ENCODE measurements around the gene PYCR2.
"Not testable (repeated sequence)": the region's sequence is repeated elsewhere in the genome, so short reads cannot be mapped to it uniquely, and the experiment has no call there.

PYCR2 gene

DNA sequence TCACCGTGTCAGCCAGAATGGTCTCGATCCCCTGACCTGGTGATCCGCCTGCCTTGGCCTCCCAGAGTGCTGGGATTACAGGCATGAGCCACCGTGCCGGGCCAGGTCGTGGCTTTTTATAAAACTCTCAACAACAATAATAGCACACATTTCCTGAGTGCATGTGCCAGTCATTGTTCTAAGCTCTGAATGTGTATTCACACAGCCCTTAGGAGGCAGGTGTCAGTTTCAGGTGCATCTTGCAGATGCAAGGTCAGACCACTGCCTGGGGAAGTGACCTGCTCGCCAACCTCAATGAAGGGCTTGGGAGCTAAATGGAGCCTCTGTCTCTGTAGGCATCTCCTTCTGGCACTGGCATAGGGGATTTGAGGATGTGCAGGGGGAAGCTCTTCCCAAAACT, 18.5 kb upstream of the PYCR2 start:
- DNase-seq (ENCODE audit: low read depth, low spot score), result no peak

DNA sequence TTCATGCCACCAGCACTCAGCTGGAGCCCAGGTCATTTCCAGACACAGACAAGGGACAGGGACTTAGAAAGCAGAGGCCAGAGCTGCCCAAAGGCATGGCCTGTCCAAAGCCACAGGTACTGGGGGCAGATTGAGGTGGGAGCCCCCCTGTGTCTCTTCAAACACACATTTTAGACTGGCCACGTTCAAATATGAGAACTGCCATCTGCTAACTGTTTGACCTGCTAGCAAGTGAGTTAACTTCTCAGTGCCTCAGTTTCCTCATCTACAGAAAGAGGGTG, 17.8 kb upstream of the PYCR2 start:
- no peak for DNase-seq (ENCODE audit: low read depth, low spot score)

DNA sequence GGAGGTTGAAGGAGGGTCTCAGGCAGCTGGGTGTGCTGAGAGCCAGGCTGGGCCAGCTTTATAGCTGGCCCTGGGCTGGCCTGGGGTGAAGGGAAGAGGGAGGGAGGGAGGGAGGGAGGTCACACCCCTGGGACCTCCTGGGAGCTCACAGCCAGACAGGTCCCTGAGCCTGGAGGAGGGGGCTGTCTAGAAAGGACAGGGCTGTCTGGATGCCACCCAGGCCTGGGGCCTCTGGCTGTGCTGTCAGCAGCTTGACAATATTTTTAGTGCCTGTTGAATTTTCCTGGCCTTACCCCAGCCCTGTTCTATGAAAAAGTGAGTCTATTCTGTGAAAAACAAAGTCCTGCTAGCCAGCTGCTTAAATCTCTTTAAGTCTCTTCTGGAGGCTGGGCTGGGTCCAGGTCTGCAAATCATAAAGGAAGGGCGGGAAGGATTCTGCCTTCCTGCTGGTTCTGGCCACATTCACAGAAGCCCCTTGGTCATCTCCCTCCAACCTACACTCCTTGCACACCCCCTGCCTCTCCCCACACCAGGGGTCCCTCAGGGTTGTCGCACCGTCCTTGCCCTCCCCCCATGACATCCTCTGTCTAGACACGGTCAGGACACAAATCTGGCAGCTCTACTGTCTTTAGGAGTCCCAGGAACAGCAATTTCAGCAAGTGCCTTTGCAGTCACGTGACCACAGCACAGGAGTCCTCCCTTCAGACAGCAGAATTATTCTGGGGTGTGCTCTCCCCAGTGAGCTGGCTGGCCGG, 17.3 kb upstream of the PYCR2 start, which contains the start of gene LEFTY2:
Gene LEFTY2 (minus strand): TSS at position 34 of the 755 bp plus-strand sequence. CDS start 80 bp downstream, outside the sequence.
- no peak for DNase-seq (ENCODE audit: low read depth, low spot score)

DNA sequence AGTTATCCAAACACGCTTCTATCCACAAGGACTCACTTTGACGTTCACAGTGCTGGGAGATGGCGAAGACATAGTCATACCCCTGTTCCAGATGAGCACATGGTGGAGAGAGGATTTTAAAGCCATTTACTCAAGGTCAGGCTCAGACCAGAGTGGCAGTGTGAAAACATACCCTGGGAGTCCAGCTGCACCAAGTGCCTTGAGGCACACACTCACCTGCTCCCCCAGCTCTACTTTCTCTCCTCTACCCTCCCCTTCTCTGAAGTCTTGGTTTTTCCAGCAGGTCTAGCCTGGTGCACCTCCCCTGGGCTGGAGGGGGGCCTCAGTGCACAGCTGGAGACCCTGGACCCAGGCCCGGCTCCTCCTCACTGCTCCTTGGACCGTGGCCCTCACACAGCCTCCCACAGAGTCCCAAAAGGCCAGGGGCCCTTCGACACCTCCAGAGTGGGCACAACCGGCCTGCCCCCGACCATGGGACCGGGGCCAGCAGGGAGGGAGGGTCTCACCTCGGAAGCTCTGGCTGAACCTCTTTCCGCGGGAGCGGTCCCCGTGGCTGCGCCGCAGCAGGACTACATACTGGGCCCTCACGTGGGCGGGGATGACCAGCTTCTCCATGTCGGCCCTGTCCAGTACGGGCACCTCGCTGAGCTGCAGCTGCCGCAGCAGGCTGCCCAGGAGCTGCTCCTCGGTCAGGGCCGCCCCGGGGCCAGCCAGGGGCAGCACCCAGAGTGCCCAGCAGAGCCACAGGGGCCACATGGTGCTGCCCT, 16.5 kb upstream of the PYCR2 start:
- no peak for DNase-seq (ENCODE audit: low read depth, low spot score)

DNA sequence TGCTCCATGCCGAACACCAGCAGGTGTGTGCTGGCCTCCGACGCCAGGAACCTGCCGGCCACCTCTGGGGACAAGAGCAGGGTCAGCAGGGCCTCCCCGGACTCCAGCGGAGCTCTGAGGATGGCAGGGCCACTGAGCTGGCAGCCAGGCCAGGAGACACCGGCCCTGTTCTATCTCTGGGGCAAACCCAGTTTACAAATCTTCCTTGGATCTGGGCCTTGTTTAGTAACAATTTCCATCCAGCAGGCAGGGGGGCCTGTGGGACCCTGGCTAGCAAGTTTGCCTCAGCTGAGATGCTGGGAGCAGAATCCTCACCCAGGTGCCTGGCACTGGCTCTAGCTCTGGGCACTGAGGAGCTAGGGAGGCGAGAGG, 15.9 kb upstream of the PYCR2 start:
- not testable (repeated sequence) for DNase-seq (ENCODE audit: low read depth, low spot score)

DNA sequence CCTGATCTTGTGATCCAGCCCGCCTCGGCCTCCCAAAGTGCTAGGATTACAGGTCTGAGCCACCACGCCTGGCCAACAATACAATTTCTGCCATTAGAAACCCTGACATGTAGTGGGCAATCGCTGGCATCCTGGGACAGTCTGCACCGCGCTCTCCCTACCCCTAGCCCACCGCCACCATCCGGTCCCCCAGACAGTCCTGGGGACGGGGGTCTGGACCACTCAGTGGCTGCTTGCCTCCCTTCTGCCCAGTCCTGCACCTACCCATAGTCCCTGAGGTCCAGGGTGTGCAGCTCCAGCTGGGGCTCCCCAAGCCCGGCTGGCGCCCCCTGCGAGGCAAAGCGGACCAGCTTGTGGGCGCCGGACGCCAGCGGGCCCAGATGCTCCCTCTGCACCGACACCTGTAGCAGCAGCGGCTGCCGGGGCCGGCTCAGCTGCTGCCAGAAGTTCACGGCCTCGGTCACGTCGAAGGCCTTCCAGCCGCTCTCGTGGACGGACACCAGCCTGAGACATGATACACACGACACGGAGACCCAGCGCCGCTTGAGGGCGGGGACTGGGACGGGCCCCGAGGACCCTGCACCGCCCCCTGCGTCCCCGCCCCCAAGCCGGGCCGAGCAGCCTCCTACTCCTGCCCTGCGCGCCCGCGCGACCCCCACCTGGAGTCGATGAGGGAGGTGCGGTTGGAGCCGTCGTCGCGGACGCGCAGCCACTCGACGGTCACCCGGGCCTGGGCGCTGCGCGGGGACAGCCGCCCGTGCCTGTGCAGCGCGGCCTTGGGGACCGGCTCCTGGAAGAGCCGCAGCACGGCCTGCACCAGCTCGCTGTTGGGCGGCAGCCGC, 15.3 kb upstream of the PYCR2 start:
- not testable (repeated sequence) for DNase-seq (ENCODE audit: low read depth, low spot score)

DNA sequence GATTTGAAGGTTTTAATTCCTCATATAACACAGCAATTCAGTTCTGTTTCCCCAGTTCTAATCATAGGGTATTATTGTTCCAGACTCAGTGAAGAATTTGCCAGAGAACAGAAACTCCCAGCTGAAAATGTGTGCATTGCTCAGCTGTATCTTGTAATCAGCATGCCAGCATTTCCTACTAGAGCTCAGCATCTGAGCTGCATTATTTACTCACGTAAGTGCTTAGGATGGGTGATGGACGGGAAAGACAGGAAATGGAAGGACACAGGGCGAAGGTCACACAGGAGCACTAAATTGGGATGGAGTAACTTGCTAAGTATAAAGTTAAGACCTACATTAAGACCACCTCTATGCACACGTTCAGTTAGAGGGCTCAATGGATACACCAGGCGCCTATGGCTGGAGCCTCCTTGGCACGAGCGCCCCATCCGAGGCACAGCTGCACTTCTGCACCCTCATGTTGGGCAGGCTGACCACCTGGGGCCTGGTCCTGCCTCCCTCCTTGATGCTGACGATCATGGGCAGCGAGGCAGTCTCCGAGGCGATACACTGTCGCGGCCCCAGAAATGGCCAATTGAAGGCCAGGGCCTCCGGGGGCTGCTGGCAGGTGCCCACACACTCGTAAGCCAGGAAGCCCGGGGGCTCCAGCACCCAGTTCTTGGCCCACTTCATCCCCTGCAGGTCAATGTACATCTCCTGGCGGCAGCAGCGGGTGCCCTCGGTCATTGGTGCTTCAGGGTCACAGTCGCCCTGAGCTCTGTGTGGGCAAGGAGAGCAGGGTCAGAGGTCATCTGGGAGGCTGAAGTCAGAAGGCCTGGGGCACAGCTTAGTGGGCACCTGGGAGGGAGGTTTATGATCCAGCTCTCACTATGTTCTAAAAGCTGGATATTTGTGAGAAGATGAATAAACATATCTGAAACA, 13.3 kb upstream of the PYCR2 start:
- no peak for DNase-seq (ENCODE audit: low read depth, low spot score)

DNA sequence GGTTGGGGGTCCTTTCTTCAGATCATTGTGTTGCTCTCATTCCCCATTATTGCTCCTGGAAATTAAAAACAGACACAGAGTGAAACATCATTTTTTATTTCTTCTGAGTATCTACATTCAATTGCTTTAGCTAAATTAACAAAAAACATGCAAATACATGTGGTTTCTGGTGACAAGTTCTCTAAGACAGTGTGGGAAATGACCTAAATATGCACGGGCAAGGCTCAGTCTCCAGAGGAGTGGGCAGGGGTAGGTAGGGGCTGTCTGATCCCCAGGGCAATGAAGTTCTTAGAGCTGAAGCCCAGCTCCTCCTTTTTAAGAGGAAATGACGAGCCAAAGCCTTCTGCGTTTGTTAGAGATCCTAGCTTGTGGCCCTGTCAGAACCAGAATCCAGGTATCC, 12.5 kb upstream of the PYCR2 start:
- no peak for DNase-seq (ENCODE audit: low read depth, low spot score)

DNA sequence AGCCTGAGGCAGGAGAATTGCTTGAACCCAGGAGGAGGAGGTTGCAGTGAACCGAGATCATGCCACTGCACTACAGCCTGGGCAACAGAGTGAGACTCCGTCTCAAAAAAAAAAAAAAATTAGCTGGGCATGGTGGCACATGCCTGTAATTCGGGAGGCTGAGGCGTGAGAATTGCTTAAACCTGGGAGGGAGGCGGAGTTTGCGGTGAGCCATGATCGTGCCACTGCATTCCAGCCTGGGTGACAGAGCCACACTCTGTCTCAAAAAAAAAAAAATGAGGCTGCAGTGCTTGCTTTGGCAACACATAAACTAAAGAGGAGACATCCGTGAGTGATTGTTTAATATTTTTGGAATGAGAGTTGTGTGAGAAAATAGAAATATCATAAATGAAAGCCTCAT, 12.0 kb upstream of the PYCR2 start:
- not testable (repeated sequence) for DNase-seq (ENCODE audit: low read depth, low spot score)

DNA sequence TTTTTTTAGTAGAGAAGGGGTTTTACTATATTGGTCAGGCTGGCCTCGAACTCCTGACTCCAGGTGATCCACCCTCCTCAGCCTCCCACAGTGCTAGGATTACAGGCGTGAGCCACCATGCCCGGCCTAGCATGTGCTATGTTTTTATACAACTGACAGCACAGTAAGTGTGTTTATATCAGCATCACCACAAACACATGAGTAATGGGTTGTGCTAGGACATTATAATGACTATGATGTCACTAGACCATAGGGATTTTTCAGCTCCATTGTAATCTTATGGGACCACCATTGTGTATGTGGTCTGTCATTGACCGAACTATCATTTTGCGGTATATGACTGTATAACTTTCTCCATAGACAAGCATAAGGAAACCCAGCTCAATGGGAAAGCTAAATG, 10.7 kb upstream of the PYCR2 start:
- DNase-seq (ENCODE audit: low read depth, low spot score), result no peak

DNA sequence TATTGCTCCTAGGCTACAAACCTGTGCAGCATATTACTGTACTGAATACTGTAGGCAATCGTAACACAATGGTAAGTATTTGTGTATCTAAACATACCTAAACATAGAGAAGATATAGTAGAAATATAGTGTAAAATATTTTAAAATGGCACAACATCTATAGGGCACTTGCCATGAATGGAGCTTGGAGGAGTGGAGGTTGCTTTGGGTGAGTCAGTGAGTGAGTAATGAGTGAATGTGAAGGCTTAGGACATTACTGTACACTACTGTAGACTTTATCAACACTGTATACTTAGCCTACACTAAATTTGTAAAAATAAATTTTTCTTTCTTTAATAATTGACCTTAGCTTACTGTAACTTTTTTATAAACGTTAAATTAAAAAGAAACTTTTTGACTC, 9.0 kb upstream of the PYCR2 start:
- no peak for DNase-seq (ENCODE audit: low read depth, low spot score)

DNA sequence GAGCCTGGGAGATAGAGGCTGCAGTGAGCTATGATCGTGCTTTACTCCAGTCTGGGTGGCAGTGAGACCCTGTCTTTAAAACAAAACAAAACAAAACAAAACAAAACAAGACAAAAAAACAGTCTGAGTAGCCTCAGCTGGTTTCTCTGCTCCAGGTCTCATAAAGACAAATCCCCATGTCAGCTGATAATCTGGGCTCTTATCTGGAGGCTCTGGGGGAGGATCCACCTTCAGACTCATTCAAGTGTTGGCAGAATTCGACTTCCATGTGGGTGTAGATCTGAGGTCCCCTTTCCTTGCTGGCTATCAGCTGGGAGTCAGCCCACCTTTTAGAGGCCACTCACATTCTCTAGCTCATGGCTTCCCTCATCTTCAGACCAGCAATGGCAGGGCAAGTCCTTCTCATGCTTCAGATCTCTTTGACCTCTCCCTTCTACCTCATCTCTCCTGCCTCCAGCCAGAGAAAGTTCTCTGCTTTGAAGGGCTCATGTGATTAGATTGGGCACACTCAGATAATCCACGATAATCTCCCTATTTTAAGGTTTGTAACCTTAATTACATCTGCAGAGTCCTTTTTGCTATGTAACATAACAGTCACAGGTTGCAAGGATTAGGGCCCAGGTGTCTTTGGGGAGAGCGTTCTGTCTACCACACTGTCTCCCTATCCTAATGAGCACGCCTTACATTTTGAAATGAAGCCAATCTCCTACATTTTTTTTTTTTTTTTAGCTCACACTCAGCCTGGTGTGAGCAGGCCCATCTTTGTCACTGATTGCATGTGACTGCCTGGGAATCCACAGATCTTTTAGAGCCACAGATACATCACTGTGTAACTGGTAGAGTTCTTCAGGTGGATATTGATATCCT, 7.5 kb upstream of the PYCR2 start:
- no peak for DNase-seq (ENCODE audit: low read depth, low spot score)

DNA sequence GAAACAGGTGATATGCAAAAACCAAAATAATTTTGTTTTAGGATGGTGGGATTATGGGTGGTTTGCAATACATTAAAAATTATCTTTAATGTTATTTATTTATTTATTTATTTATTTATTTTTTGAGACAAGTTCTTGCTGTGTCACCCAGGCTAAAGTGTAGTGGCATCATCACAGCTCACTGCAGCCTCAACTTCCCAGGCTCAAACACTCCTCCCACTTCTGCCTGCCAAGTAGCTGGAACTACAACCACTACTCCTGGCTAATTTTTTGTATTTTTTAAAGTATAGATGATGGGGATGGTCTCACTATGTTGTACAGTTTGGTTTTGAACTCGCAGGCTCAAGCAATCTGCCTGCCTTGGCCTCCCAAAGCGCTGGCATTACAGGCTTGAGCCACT, 6.5 kb upstream of the PYCR2 start:
- DNase-seq (ENCODE audit: low read depth, low spot score), result no peak

DNA sequence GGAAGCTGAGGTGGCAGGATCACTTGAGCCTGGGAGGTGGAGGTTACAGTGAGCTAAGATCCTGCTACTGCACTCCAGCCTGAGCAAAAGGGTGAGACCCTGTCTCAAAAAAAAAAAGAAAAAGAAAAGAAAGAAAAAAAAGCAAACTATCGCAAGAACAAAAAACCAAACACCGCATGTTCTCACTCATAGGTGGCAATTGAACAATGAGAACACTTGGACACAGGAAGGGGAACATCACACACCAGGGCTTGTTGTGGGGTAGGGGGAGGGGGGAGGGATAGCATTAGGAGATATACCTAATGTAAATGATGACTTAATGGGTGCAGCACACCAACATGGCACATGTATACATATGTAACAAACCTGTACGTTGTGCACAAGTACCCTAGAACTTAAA, 5.4 kb upstream of the PYCR2 start:
- DNase-seq (ENCODE audit: low read depth, low spot score), result not testable (repeated sequence)

DNA sequence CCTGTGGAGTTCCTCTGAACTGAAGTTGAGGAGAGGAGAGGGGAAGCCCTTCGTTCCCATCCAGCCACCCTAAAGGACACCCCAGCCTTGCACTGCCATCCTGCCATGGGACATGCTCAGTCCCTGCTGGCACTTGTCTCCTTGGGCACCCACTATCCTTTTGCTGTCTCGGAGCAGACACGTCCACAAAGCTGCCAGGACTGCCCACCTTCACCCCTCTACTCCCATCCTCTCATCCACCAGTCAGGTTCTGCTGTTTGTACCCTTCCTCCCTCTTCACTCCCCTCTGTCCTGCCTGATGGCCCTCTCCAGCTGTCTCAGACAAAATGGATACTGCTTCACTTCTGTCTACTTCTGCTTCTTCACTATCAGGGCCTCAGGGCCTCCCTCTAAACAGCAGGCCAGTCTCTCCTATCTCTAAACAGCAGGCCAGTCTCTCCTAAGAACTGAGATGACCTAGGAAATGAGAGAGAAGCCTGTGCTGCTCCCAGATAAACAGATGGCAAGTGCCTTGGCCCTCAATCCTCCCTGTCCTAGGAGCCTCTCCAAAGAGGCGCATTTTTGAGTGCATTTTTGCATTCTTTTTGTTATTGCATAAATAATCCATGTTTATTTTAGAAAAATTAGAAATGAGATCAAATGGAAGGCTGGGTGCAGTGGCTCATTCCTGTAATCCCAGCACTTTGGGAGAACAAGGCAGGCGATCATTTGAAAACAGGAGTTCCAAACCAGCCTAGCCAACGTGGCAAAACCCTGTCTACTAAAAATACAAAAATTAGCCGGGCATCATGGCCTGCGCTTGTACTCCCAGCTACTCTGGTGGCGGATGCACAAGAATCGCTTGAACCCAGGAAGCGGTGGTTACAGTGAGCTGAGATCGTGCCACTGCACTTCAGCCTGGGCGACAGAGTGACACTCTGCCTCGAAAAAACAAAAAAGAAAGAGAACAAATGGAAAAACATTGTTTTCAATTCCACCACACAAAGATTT, 4.4 kb upstream of the PYCR2 start:
- DNase-seq (ENCODE audit: low read depth, low spot score), result no peak

DNA sequence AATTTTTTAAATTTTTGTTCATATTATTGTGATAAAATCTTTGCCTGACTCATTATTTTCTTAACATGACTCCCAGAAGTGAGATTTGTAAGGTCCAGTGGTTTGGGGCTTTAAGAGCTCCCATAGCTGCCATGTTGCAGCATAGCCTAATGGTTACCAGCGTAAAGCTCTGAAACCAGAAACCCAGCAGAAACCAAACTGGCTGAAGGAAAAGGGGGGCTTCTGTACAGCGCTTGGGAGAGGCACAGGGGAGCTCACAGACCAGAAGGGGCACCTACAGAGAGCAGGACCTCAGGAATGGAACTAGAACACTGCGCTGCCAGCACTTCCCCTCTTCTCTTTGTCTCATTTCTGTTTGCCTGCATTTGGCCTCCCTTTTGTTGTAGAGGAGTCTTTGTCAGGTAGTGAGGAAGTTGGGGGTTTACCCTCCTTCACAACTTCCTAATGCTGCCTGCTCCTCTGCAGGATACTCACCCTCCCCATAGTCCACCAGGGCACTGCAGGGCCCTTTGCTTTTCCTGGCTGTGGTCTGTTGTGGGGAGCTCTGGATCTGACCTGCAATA, 2.6 kb upstream of the PYCR2 start:
- DNase-seq (ENCODE audit: low read depth, low spot score), result no peak

DNA sequence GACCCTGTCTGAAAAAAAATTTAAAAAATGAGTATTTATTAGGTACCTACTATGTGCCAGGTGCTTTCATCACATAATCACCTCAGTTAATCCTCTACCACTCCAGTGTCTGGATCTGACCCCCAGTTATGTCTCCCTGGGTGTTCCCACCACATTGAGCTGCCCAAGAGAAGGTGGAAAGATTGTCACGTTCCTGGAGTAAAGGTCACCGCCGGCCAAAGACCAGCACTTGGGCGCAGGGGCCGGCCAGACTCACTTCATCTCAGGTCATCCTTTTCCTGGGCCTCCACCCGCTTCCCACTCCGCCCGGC, 714 bp downstream of the PYCR2 start:
- no peak for DNase-seq (ENCODE audit: low read depth, low spot score)

DNA sequence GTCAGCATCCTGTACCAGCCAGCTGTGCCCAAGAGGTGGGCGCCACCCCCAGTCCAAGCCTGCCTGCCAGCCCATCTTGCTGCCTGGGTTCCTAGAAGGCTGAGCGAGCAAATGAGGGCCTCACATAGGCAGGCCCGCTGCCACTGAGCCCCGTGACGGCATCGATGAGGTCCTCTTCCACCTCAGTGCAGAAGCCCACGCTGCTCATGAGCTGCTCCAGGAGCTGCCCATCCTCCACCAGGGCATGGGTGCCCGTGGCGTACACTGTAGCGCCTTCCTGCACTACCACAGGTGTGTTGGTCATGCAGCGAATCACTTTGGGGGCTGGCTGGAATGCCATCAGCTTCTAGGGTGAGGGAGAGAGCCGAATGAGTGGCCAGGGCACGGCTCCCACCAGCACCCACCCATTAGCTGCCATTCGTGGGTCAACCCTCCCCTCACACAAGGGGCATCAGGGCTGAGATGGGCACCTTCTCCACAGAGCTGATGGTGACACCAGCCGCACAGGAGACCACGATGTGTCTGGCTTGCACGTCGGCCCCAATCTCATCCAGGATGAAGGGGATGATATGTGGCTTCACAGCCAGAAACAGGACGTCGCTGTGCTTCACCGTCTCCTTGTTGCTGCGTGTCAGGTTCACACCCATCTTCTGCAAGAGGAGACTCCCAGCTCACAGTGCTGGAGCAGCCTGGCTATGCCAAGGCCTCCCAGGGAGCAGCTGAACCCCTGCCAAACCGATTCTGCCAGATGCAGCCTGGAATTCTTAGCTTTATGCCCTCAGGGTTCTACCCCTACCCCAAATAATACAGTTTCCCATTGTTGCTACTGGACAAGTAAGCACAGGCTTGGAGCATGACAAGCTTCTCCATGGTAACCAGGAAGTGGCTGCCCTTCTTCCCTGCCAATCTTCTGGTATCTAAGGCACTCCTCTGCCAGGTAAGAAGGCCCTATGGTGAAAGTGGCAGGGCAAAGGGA, 2.0 kb downstream of the PYCR2 start:
- DNase-seq (ENCODE audit: low read depth, low spot score), result no peak
